Measurements from ENCODE around the gene TTC6.
"Not testable (repeated sequence)": the region's sequence is repeated elsewhere in the genome, so short reads cannot be mapped to it uniquely, and the experiment has no call there.

TTC6 gene

GRCh38 chr14:37594971-37595808 is at the start of gene TTC6, which contains the start of gene FOXA1:
Gene TTC6, plus strand, starts transcription at chr14:37595629. Its CDS starts 26,436 bp downstream, at chr14:37622065.
Gene FOXA1, minus strand, starts transcription at chr14:37595249. Its CDS starts 277 bp downstream, at chr14:37594972.
- DNase-seq (ENCODE audit: low read depth in 2 of 3, low spot score in 1 of 3) = no peak

- no peak for DNase-seq (ENCODE audit: low read depth in 2 of 3, low spot score in 1 of 3)
Measured at GRCh38 chr14:37546621-37547447, 48.6 kb upstream of the TTC6 start.

- DNase-seq (ENCODE audit: low read depth in 2 of 3, low spot score in 1 of 3) = no peak
Measured at GRCh38 chr14:37550511-37550910, 44.9 kb upstream of the TTC6 start.

GRCh38 chr14:37551119-37551518 is 44.3 kb upstream of the TTC6 start:
- no peak for DNase-seq (ENCODE audit: low read depth in 2 of 3, low spot score in 1 of 3)

- DNase-seq (ENCODE audit: low read depth in 2 of 3, low spot score in 1 of 3) = no peak
Measured at GRCh38 chr14:37553935-37554550, 41.4 kb upstream of the TTC6 start.

- DNase-seq (ENCODE audit: low read depth in 2 of 3, low spot score in 1 of 3) = not testable (repeated sequence)
Measured at GRCh38 chr14:37555596-37555995, 39.8 kb upstream of the TTC6 start.

- no peak for DNase-seq (ENCODE audit: low read depth in 2 of 3, low spot score in 1 of 3)
Measured at GRCh38 chr14:37558740-37559139, 36.7 kb upstream of the TTC6 start.

- no peak for DNase-seq (ENCODE audit: low read depth in 2 of 3, low spot score in 1 of 3)
Measured at GRCh38 chr14:37559386-37559785, 36.0 kb upstream of the TTC6 start.

- no peak for DNase-seq (ENCODE audit: low read depth in 2 of 3, low spot score in 1 of 3)
Measured at GRCh38 chr14:37563189-37563588, 32.2 kb upstream of the TTC6 start.

- no peak for DNase-seq (ENCODE audit: low read depth in 2 of 3, low spot score in 1 of 3)
Measured at GRCh38 chr14:37565550-37565949, 29.9 kb upstream of the TTC6 start.

GRCh38 chr14:37566811-37567371 is 28.5 kb upstream of the TTC6 start:
- no peak for DNase-seq (ENCODE audit: low read depth in 2 of 3, low spot score in 1 of 3)

- no peak for DNase-seq (ENCODE audit: low read depth in 2 of 3, low spot score in 1 of 3)
Measured at GRCh38 chr14:37569729-37570128, 25.7 kb upstream of the TTC6 start.

- DNase-seq (ENCODE audit: low read depth in 2 of 3, low spot score in 1 of 3) = no peak
Measured at GRCh38 chr14:37571391-37571790, 24.0 kb upstream of the TTC6 start.

GRCh38 chr14:37573356-37573755 is 22.1 kb upstream of the TTC6 start:
- DNase-seq (ENCODE audit: low read depth in 2 of 3, low spot score in 1 of 3) = no peak

- DNase-seq (ENCODE audit: low read depth in 2 of 3, low spot score in 1 of 3) = no peak
Measured at GRCh38 chr14:37579274-37579673, 16.2 kb upstream of the TTC6 start.

- DNase-seq (ENCODE audit: low read depth in 2 of 3, low spot score in 1 of 3) = no peak
Measured at GRCh38 chr14:37580146-37580545, 15.3 kb upstream of the TTC6 start.

- DNase-seq (ENCODE audit: low read depth in 2 of 3, low spot score in 1 of 3) = no peak
Measured at GRCh38 chr14:37583358-37584210, 11.8 kb upstream of the TTC6 start.

- no peak for DNase-seq (ENCODE audit: low read depth in 2 of 3, low spot score in 1 of 3)
Measured at GRCh38 chr14:37584211-37585100, 11.0 kb upstream of the TTC6 start.

- DNase-seq (ENCODE audit: low read depth in 2 of 3, low spot score in 1 of 3) = no peak
Measured at GRCh38 chr14:37585101-37585511, 10.3 kb upstream of the TTC6 start.

Measured in stimulated activated CD4-positive, alpha-beta T cell treated with anti-CD3 and anti-CD28 coated beads, Interleukin-12 subunit alpha, Interleukin-12 subunit beta, amount 100 ng/mL, for 48 hours (primary cell).